ENCODE measurements around the gene TSPAN14. TPM values are rescaled to one million over a fixed set of nuclear protein-coding genes. Genes with fewer than 3 reads are reported as not detected.

The TSPAN14 gene
- total RNA-seq, 4 donors from 2014 or later, result 61.6 to 83.4 (median 77.9) TPM

- TF ChIP-seq CTCF (IDR thresholded peaks at IDR 0.05), result no peak
- TF ChIP-seq POLR2A (IDR thresholded peaks at IDR 0.05), result no peak
- 91 to 98% methylated on average over 6 of the region's 6 CpGs for WGBS, 2 donors
- intact Hi-C loops (cut with DNase I), result no loop called here
- no peak overlapping the region for H3K4me3 ChIP-seq (replicated peaks in 1 of 3)
- peaks cover 16 to 43% of the 10 kb centered on the region in 2 donors for H3K4me1 ChIP-seq
- H3K9me3 ChIP-seq, result no peaks in the 10 kb centered on the region
- no peak overlapping the region for H3K27ac ChIP-seq
- no peaks in the 10 kb centered on the region for H3K27me3 ChIP-seq
- DNase-seq, result no peak
- H3K36me3 ChIP-seq, result peaks cover 55 to 64% of the 10 kb centered on the region in 2 donors
These were observed 59.0 kb downstream of the TSPAN14 start for GRCh38 chr10:80513106-80513505.

- intact Hi-C loops (cut with DNase I), result no loop called here
- Histone ChIP-seq H3K4me1 (peaks cover 17 to 39% of the 10 kb centered on the region in 2 donors), H3K27ac (peak overlapping the region in 2 of 3 donors; percentile 74 to 83), H3K4me3 (replicated peaks in 1 of 3) (no peak overlapping the region), H3K9me3 (no peaks in the 10 kb centered on the region), H3K27me3 (no peaks in the 10 kb centered on the region), H3K36me3 (peaks cover 55 to 61% of the 10 kb centered on the region in 2 donors)
- no peak for DNase-seq
- WGBS, 2 donors, result 88 to 91% methylated on average over 5 of the region's 5 CpGs
- TF ChIP-seq POLR2A (IDR thresholded peaks at IDR 0.05), result no peak
- TF ChIP-seq CTCF (IDR thresholded peaks at IDR 0.05), result no peak
These were observed 61.4 kb downstream of the TSPAN14 start for GRCh38 chr10:80515511-80515910.

GRCh38 chr10:80515941-80516340 is 61.8 kb downstream of the TSPAN14 start:
- peaks cover 17 to 39% of the 10 kb centered on the region in 2 donors for H3K4me1 ChIP-seq
- no peak for DNase-seq
- H3K36me3 ChIP-seq, result peaks cover 60 to 61% of the 10 kb centered on the region in 2 donors

GRCh38 chr10:80516506-80517075 is 62.5 kb downstream of the TSPAN14 start:
- H3K9me3 ChIP-seq, result no peaks in the 10 kb centered on the region
- DNase-seq, result no peak
- H3K36me3 ChIP-seq, result peaks cover 58 to 61% of the 10 kb centered on the region in 2 donors
- no peaks in the 10 kb centered on the region for H3K27me3 ChIP-seq
- 78 to 89% methylated on average over 5 to 6 of the region's 6 CpGs for WGBS, 2 donors
- H3K27ac ChIP-seq, result peak overlapping the region; percentile 74 to 85 (median 83)
- peaks cover 17 to 39% of the 10 kb centered on the region in 2 donors for H3K4me1 ChIP-seq
- no peak overlapping the region for H3K4me3 ChIP-seq (replicated peaks in 1 of 3)
- TF ChIP-seq CTCF (IDR thresholded peaks at IDR 0.05), result no peak
- intact Hi-C loops (cut with DNase I), result no loop called here

More at GRCh38 chr10:80515941-80516340, 61.8 kb downstream of the TSPAN14 start:
- WGBS, 2 donors, result 91 to 99% methylated on average over 12 of the region's 12 CpGs
- H3K27me3 ChIP-seq, result no peaks in the 10 kb centered on the region
- peak overlapping the region in 2 of 3 donors; percentile 74 to 83 for H3K27ac ChIP-seq
- no peak overlapping the region for H3K4me3 ChIP-seq (replicated peaks in 1 of 3)
- TF ChIP-seq CTCF (IDR thresholded peaks at IDR 0.05) (no peak), POLR2A (IDR thresholded peaks at IDR 0.05) (no peak)
- intact Hi-C loops (cut with DNase I), result no loop called here
- H3K9me3 ChIP-seq, result no peaks in the 10 kb centered on the region

- DNase-seq, result peak; percentile 41 to 48
- no peaks in the 10 kb centered on the region for H3K9me3 ChIP-seq
- 84 to 85% methylated on average over 19 to 20 of the region's 21 CpGs for WGBS, 2 donors
- no peak for TF ChIP-seq CTCF (IDR thresholded peaks at IDR 0.05)
- no peak for TF ChIP-seq POLR2A (IDR thresholded peaks at IDR 0.05)
- peaks cover 17 to 39% of the 10 kb centered on the region in 2 donors for H3K4me1 ChIP-seq
- no peaks in the 10 kb centered on the region for H3K27me3 ChIP-seq
- intact Hi-C loops (cut with DNase I), result no loop called here
- peaks cover 50 to 53% of the 10 kb centered on the region in 2 donors for H3K36me3 ChIP-seq
- peak overlapping the region; percentile 74 to 85 (median 83) for H3K27ac ChIP-seq
- H3K4me3 ChIP-seq (replicated peaks in 1 of 3), result no peak overlapping the region
These were observed 63.5 kb downstream of the TSPAN14 start for GRCh38 chr10:80517416-80518142.
